Naive B cell (primary cell): Measurements from ENCODE around the gene PTH2R. TPM values are rescaled to one million over a fixed set of nuclear protein-coding genes. Genes with fewer than 3 reads are reported as not detected.
A peak's percentile ranks its signal among the peaks of the same experiment; 100 is the strongest.
"Not testable (repeated sequence)": the region's sequence is repeated elsewhere in the genome, so short reads cannot be mapped to it uniquely, and the experiment has no call there.

Experiments
- ATAC-seq, 2 donors: fragments of 150-1000 bp; cut with Tn5 transposase; 2 replicates each; pipeline ENCODE4 v1.10.0; 2021; ENCODE audit warnings: low read depth in 2 of 2, mild to moderate bottlenecking in 2 of 2, moderate library complexity in 2 of 2
- DNase-seq: peaks from one replicate; pipeline ENCODE4 v3.0.0; 2022
- H3K27ac Mint-ChIP-seq, 6 donors: one replicate each; pipeline ENCODE4 v1.8.0; 2020 to 2022; ENCODE audit warnings: mild to moderate bottlenecking in 6 of 6, mixed read lengths in 6 of 6, moderate library complexity in 5 of 6, inconsistent platforms in 2 of 6
- H3K27me3 Mint-ChIP-seq, 3 donors: one replicate each; pipeline ENCODE4 v1.8.0; 2021 to 2022; ENCODE audit warnings: mixed read lengths in 3 of 3, mild to moderate bottlenecking in 1 of 3
- H3K36me3 Mint-ChIP-seq, 2 donors: one replicate each; pipeline ENCODE4 v1.8.0; 2020 to 2022; ENCODE audit warnings: mixed read lengths in 2 of 2, inconsistent platforms in 1 of 2, mild to moderate bottlenecking in 1 of 2
- H3K4me1 Mint-ChIP-seq, 3 donors: one replicate each; pipeline ENCODE4 v1.8.0; 2020 to 2022; ENCODE audit warnings: mixed read lengths in 3 of 3, inconsistent platforms in 1 of 3, mild to moderate bottlenecking in 1 of 3, moderate library complexity in 1 of 3
- H3K4me3 Mint-ChIP-seq, 8 donors: one replicate each; pipeline ENCODE4 v1.8.0; 2020 to 2022; ENCODE audit warnings: mild to moderate bottlenecking in 8 of 8, mixed read lengths in 8 of 8, moderate library complexity in 8 of 8, inconsistent platforms in 2 of 8
- H3K9me3 Mint-ChIP-seq, 7 donors: one replicate each; pipeline ENCODE4 v1.8.0; 2020 to 2022; ENCODE audit warnings: mixed read lengths in 7 of 7, mild to moderate bottlenecking in 5 of 7, inconsistent platforms in 2 of 7, moderate library complexity in 1 of 7
- polyA plus RNA-seq, 6 donors: library from polyadenylated mRNA; unstranded; fragments of 300-500 nt; fragmentation: Illumina TruSeq; gene quantifications; one replicate each; pipeline ENCODE4 v1.2.3, GENCODE V29; 2021; ENCODE audit warnings: low read depth in 6 of 6

Gene PTH2R
- polyA plus RNA-seq, 6 donors from 2014 or later: 0.09 to 0.42 (median 0.23) TPM; not detected in 2

DNA sequence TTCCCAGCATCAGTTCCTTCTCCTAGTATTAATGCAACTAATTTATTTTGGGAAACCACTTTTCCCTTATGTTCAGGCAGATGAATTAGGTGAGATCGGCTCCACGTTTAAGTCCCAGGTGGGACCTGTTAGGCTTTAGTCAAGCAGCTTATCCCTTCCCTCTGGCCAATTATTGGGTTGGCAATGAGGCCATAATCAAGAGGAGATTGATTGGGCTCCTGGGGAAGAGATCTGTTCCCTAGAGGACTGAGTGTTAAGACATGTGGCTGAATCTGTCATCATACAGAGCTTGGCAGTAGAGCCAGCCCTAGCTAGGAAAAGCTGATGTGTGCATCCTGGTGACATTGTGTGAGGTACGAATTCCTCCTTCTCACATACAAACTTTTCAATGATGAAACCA, 104.4 kb downstream of the PTH2R start:
- H3K9me3 Mint-ChIP-seq: peaks cover 11 to 52% (median 20%) of the 10 kb centered on the region in 7 donors
- H3K27ac Mint-ChIP-seq: no peak overlapping the region
- no peak for DNase-seq
- no peak for ATAC-seq
- H3K27me3 Mint-ChIP-seq: peaks cover 7 to 9% (median 7%) of the 10 kb centered on the region in 3 donors
- H3K36me3 Mint-ChIP-seq: peaks cover 0 to 9% of the 10 kb centered on the region in 2 donors
- no peaks in the 10 kb centered on the region for H3K4me1 Mint-ChIP-seq
- no peak overlapping the region for H3K4me3 Mint-ChIP-seq

DNA sequence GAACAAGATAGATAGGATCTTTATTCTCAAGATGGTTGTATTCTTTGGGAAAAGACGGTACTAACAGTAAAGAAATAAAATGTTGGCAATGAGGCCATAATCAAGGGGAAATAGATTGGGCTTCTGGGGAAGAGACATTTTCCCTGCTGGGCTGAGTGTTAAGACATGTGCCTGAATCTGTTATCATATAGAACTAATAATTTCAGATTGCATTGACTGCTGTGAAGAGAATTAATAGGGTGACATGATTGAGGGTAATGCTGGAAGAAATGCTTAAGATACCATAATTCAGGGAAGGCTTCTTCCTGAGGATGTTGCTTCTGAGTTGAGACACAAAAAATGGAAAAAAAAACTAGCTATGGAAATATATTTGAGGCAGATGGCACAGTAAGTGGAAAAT, 105.0 kb downstream of the PTH2R start:
- Mint-ChIP-seq H3K4me3 (no peak overlapping the region), H3K27me3 (peaks cover 4 to 9% (median 7%) of the 10 kb centered on the region in 3 donors)
- no peak for ATAC-seq

DNA sequence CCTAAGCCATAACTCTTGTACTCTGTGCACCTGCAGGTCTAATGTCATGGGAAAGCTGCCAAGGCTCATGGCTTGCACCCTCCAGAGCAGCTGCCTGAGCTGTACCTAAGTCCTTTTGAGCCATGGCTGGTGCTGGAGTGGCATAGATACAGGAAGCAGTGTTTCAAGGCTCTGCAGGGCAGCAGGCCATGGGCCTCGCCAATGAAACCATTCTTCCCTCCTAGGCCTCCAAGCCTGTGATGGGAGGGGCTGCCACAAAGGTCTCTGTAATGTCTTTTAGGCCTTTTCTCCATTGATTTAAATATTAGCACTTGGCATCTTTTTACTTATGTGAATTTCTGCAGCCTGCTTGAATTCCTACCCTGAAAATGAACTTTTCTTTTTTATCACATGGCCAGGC, 108.5 kb downstream of the PTH2R start:
- Mint-ChIP-seq H3K27ac (no peak overlapping the region), H3K27me3 (no peaks in the 10 kb centered on the region), H3K36me3 (no peaks in the 10 kb centered on the region), H3K9me3 (peaks cover 3 to 20% (median 10%) of the 10 kb centered on the region in 7 donors), H3K4me3 (no peak overlapping the region), H3K4me1 (no peaks in the 10 kb centered on the region)
- DNase-seq: no peak
- no peak for ATAC-seq

More for the DNA sequence above, 105.0 kb downstream of the PTH2R start:
- H3K9me3 Mint-ChIP-seq: peaks cover 11 to 46% (median 17%) of the 10 kb centered on the region in 7 donors
- H3K36me3 Mint-ChIP-seq: peaks cover 0 to 9% of the 10 kb centered on the region in 2 donors
- no peak overlapping the region for H3K27ac Mint-ChIP-seq
- DNase-seq: no peak
- no peaks in the 10 kb centered on the region for H3K4me1 Mint-ChIP-seq

DNA sequence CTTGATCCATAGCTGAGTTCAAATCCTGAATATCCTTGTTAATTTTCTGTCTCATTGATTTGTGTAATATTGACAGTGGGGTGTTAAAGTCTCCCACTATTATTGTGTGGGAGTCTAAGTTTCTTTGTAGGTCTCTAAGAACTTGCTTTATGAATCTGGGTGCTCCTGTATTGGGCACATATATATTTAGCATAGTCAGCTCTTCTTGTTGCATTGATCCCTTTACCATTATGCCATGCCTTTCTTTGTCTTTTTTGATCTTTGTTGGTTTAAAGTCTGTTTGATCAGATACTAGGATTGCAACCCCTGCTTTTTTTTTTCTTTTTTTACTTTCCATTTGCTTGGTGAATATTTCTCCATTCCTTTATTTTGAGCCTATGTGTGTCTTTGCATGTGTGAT, 116.5 kb downstream of the PTH2R start:
- not testable (repeated sequence) for H3K4me3 Mint-ChIP-seq, H3K36me3 Mint-ChIP-seq, DNase-seq, H3K4me1 Mint-ChIP-seq, ATAC-seq, H3K27me3 Mint-ChIP-seq
- Mint-ChIP-seq H3K27ac (peak overlapping the region in 1 of 6 donors; percentile 15), H3K9me3 (peaks cover 8 to 39% (median 19%) of the 10 kb centered on the region in 7 donors)

DNA sequence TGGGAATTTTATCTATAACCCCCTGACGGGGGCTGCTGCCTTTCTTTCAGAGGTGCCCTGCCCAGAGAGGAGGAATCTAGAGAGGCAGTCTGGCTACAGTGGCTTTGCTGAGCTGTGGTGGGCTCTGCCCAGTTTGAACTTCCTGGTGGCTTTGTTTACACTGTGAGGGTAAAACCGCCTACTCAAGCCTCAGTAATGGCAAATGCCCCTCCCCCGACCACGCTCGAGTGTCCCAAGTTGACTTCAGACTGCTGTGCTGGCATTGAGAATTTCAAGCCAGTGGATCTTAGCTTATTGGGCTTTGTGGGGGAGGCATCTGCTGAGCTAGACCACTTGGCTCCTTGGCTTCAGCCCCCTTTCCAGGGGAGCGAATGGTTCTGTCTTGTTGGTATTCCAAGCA, 118.6 kb downstream of the PTH2R start:
- not testable (repeated sequence) for H3K36me3 Mint-ChIP-seq, H3K27ac Mint-ChIP-seq, H3K27me3 Mint-ChIP-seq, H3K4me3 Mint-ChIP-seq, ATAC-seq, H3K4me1 Mint-ChIP-seq, DNase-seq
- H3K9me3 Mint-ChIP-seq: peaks cover 8 to 38% (median 17%) of the 10 kb centered on the region in 7 donors

DNA sequence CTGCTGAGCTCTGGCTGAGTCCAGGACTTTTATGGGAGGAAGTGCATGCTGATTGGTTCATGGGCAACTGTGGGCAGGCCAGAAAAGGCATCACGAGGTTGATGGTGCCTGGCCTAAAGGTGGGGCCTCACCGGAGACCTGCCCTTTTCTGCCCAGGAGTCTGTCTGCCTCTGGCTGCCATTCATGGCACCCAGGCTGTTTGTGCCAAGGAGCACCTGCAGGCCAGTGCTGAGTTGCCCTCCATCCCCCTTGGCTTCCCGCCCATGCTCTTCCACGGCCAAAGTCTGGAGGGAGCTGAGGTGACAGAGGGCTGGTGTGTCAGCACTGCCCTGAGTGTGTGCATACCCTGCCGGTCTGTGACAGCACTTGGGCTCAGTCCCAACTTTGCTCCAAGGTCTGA, 123.2 kb downstream of the PTH2R start:
- H3K9me3 Mint-ChIP-seq: peaks cover 0 to 3% (median 0%) of the 10 kb centered on the region in 7 donors
- H3K27ac Mint-ChIP-seq: no peak overlapping the region
- ATAC-seq: no peak
- H3K4me1 Mint-ChIP-seq: no peaks in the 10 kb centered on the region
- H3K4me3 Mint-ChIP-seq: no peak overlapping the region
- DNase-seq: no peak
- no peaks in the 10 kb centered on the region for H3K36me3 Mint-ChIP-seq
- peaks cover 0 to 5% (median 0%) of the 10 kb centered on the region in 3 donors for H3K27me3 Mint-ChIP-seq

DNA sequence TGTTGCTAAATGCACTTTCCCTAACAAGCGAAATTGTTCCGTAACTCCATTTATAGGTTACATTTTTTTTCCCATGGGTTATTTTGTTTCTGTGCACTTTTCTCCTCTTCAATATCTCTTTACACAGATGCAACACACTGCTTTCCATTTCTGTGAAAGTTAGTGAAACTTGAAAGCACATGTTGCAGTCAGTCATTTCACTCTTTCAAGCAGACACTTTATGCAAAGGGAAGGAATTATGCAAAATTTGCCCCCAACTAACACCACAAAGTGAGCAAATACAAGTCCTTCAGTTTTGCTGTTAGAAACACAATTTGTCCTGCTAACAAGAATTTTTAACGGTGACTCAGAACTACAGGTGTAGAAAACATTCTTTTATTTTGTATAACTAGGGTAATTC, 124.8 kb downstream of the PTH2R start:
- Mint-ChIP-seq H3K9me3 (peaks cover 2 to 10% (median 8%) of the 10 kb centered on the region in 7 donors), H3K4me1 (no peaks in the 10 kb centered on the region), H3K36me3 (no peaks in the 10 kb centered on the region), H3K27me3 (peaks cover 0 to 5% (median 0%) of the 10 kb centered on the region in 3 donors), H3K4me3 (no peak overlapping the region), H3K27ac (no peak overlapping the region)
- ATAC-seq: no peak
- DNase-seq: no peak

DNA sequence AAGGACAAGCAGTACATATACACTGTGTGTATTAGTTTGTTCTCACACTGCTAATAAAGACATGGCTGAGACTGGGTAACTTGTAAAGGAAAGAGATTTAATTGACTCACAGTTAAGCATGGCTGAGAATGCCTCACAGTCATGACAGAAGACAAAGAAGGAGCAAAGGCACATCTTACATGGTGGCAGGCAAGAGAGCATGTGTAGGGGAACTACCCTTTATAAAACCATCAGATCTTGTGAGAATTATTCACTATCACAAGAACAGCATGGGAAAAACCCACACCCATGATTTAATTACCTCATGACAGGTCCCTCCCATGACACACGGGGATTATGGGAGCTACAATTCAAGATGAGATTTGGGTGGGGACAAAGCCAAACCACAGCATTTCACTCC, 129.0 kb downstream of the PTH2R start:
- H3K27me3 Mint-ChIP-seq, ATAC-seq, H3K36me3 Mint-ChIP-seq, H3K4me1 Mint-ChIP-seq, H3K27ac Mint-ChIP-seq, DNase-seq, H3K4me3 Mint-ChIP-seq: not testable (repeated sequence)
- peaks cover 3 to 17% (median 8%) of the 10 kb centered on the region in 7 donors for H3K9me3 Mint-ChIP-seq

DNA sequence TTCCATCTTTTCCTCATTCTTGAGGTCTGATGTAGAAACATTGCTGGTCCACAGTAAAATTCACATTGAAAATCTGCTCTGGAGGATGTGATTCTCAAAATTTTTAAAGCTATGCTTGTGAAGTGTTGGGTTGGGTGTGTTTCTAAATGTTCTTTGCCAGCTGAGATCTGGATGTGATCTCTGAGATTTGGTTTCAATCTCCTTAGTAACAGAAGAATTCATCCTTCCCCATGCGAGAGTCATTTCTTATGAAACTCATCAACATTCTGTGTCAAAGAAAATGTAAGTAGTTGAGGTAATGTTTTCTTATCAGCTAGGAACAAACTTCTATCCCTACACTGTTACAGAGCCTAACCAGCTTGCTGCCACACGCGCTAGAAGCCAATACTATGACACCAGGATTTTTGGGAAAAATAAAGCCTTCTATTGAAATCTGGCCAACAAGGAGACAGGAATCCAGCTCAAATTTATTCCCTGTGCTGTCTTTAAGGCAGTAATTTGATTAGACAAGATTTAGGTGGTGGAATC, 134.9 kb downstream of the PTH2R start:
- ATAC-seq (no peak), DNase-seq (no peak)
- Mint-ChIP-seq H3K27ac (no peak overlapping the region), H3K27me3 (peaks cover 0 to 11% (median 4%) of the 10 kb centered on the region in 3 donors), H3K9me3 (peaks cover 0 to 7% (median 1%) of the 10 kb centered on the region in 7 donors), H3K4me3 (no peak overlapping the region), H3K36me3 (no peaks in the 10 kb centered on the region), H3K4me1 (no peaks in the 10 kb centered on the region)

DNA sequence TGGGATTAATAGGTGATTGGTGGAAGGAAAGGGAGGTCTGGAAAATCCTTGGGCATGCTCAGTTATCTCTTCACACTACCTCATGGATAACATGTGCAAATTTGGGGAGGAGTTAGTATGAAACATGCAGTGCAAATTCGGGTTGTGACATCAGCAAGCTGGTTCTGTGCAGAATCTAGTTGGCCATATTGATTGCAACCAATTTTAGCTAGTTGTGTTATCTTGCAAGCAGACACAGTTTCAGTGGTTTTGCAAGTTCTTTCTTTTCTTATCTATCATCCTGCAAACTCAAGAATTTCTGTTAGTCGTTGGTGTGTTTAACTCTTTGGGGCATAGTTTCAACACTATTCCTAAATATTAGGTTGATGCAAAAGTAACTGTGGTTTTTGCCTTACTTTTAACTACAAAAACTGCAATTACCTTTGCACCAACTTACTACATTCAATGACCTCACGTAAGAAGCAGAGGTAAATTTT, 135.4 kb downstream of the PTH2R start:
- no peaks in the 10 kb centered on the region for H3K4me1 Mint-ChIP-seq
- DNase-seq (no peak), ATAC-seq (no peak)
- peaks cover 0 to 7% (median 1%) of the 10 kb centered on the region in 7 donors for H3K9me3 Mint-ChIP-seq
- no peaks in the 10 kb centered on the region for H3K36me3 Mint-ChIP-seq
- H3K27me3 Mint-ChIP-seq: peaks cover 0 to 11% (median 4%) of the 10 kb centered on the region in 3 donors
- no peak overlapping the region for H3K4me3 Mint-ChIP-seq
- H3K27ac Mint-ChIP-seq: no peak overlapping the region

DNA sequence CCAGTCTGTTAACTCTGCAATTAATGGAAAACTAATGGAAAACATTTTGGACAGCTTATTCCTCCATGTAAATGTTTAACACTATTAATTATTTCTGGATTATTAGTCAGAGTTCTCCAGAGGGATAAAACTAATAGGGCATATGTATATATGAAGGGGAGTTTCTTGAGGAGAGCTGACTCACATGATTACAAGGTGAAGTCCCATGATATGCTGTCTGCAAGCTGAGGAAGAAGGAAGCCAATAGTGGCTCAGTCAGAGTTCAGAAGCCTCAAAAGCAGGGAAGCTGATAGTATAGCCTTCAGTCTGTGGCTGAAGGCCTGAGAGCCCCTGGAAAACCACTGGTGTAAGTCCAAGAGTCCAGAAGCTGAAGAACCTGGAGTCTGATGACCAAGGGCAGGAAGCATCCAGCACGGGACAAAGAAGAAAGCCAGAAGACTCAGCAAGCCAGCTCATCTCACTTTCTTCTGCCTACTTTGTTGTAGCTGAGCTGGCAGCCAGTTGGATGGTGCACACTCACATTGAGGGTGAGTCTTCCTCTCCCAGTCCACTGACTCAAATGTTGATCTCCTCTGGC, 136.0 kb downstream of the PTH2R start:
- H3K27ac Mint-ChIP-seq: no peak overlapping the region
- DNase-seq (no peak), ATAC-seq (no peak)
- peaks cover 0 to 11% (median 4%) of the 10 kb centered on the region in 3 donors for H3K27me3 Mint-ChIP-seq
- H3K4me1 Mint-ChIP-seq: no peaks in the 10 kb centered on the region
- H3K9me3 Mint-ChIP-seq: peaks cover 0 to 3% (median 0%) of the 10 kb centered on the region in 7 donors
- no peaks in the 10 kb centered on the region for H3K36me3 Mint-ChIP-seq
- H3K4me3 Mint-ChIP-seq: no peak overlapping the region

Other genes with a start within 250 kb of the PTH2R start
- gene CRYGA, start 243.2 kb upstream of the PTH2R start, polyA plus RNA-seq: not detected
- gene C2orf80, start 216.8 kb upstream of the PTH2R start, polyA plus RNA-seq: not detected
- 10 to 100 TPM in 2 of 6 donors, 1 to 10 TPM in 4; 6.7 to 10.6 (median 8.7) TPM for gene IDH1, start 151.7 kb upstream of the PTH2R start, polyA plus RNA-seq
- 10 to 100 TPM in 5 of 6 donors, 1 to 10 TPM in 1; 3.6 to 16.8 (median 13.9) TPM for gene PIKFYVE, start 140.5 kb upstream of the PTH2R start, polyA plus RNA-seq